ENCODE measurements around the gene SH3RF3. TPM values are rescaled to one million over a fixed set of nuclear protein-coding genes. Genes with fewer than 3 reads are reported as not detected.

Gene SH3RF3
- total RNA-seq, 1 donor from 2014 or later = 7.4 TPM

GRCh38 chr2:109401370-109401769 is 272.4 kb downstream of the SH3RF3 start:
- Histone ChIP-seq H3K4me1 (no peaks in the 10 kb centered on the region), H3K27ac (no peak overlapping the region), H3K36me3 (no peaks in the 10 kb centered on the region), H3K9me3 (no peaks in the 10 kb centered on the region), H3K4me3 (no peak overlapping the region), H3K27me3 (no peaks in the 10 kb centered on the region)
- TF ChIP-seq, protein P1, sequence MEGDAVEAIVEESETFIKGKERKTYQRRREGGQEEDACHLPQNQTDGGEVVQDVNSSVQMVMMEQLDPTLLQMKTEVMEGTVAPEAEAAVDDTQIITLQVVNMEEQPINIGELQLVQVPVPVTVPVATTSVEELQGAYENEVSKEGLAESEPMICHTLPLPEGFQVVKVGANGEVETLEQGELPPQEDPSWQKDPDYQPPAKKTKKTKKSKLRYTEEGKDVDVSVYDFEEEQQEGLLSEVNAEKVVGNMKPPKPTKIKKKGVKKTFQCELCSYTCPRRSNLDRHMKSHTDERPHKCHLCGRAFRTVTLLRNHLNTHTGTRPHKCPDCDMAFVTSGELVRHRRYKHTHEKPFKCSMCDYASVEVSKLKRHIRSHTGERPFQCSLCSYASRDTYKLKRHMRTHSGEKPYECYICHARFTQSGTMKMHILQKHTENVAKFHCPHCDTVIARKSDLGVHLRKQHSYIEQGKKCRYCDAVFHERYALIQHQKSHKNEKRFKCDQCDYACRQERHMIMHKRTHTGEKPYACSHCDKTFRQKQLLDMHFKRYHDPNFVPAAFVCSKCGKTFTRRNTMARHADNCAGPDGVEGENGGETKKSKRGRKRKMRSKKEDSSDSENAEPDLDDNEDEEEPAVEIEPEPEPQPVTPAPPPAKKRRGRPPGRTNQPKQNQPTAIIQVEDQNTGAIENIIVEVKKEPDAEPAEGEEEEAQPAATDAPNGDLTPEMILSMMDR (IDR thresholded peaks at IDR 0.05) = no peak
- ATAC-seq = no peak
- intact Hi-C loops (cut with DNase I) = no loop called here
- no peak for DNase-seq

DNA sequence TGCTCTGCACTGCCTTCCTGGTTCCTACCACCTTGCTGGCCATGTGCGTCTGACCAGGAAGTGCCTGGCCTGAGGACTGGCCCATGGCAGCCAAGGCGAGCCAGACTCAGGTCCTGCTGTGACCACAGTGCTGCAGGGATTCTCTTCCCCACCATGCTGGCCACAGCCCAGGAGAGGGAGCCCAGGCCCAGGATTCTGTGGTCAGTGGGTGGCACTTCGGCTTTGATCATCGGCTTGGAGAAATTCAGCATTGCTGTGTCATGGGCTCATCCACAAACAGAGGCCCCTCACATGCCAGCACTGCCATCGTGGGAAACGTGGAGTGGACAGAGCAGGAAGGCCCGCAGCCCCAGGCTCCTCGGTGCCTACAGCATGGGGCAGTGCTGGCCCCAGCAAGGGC is 273.2 kb downstream of the SH3RF3 start:
- Histone ChIP-seq H3K9me3 (no peaks in the 10 kb centered on the region), H3K36me3 (no peaks in the 10 kb centered on the region), H3K4me1 (no peaks in the 10 kb centered on the region), H3K4me3 (no peak overlapping the region), H3K27me3 (no peaks in the 10 kb centered on the region), H3K27ac (no peak overlapping the region)
- DNase-seq (no peak), ATAC-seq (no peak)
- intact Hi-C loops (cut with DNase I) = no loop called here
- TF ChIP-seq, protein P1 (IDR thresholded peaks at IDR 0.05) = no peak

- Histone ChIP-seq H3K27me3 (no peaks in the 10 kb centered on the region), H3K27ac (no peak overlapping the region), H3K4me3 (no peak overlapping the region), H3K9me3 (no peaks in the 10 kb centered on the region), H3K36me3 (no peaks in the 10 kb centered on the region), H3K4me1 (no peaks in the 10 kb centered on the region)
- intact Hi-C loops (cut with DNase I) = no loop called here
- ATAC-seq = no peak
- TF ChIP-seq, protein P1 (IDR thresholded peaks at IDR 0.05) = no peak
- no peak for DNase-seq
Measured at GRCh38 chr2:109402980-109403840, 274.2 kb downstream of the SH3RF3 start.

DNA sequence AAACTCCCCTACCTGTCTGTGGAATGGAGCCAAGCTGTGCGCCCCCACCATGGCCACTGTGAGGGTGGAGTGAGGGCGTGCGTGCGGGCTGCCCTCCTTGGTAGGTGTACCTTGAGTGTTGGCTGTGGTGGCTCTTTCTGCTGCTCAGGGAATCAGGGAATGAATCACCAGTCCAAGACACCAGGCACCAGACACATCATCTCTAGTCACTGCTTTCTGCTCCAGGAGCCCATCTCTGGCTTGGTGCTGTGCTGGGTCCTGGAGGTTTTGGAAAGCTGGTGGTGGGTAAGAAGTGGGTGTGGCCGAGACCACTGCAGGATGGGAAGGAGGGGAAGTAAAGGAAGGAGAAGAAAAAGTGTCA is 274.8 kb downstream of the SH3RF3 start:
- TF ChIP-seq, protein P1 (IDR thresholded peaks at IDR 0.05) = no peak
- no peak overlapping the region for H3K27ac ChIP-seq
- no peaks in the 10 kb centered on the region for H3K36me3 ChIP-seq
- H3K27me3 ChIP-seq = no peaks in the 10 kb centered on the region
- intact Hi-C loops (cut with DNase I) = no loop called here
- no peaks in the 10 kb centered on the region for H3K4me1 ChIP-seq
- no peak overlapping the region for H3K4me3 ChIP-seq
- DNase-seq (no peak), ATAC-seq (no peak)
- no peaks in the 10 kb centered on the region for H3K9me3 ChIP-seq

DNA sequence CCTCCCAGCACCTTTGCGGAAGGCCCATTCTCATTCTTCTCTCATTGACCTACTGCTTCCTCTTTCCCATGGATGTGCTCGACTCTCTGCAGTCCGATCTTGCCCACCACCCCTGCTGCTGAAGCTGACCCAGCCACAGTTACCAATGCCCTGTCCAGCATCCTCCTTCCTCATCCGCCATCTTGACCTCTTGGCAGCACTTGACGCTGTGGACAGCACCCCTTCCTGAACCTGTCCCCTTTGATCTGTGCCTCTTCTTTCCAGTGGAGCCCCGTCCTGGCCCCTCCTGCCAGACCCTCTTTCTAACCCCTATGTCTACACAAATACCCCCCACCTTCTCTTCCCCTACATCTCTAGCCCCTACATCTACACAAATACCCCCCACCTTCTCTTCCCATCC is 275.7 kb downstream of the SH3RF3 start:
- no peaks in the 10 kb centered on the region for H3K36me3 ChIP-seq
- no peak for ATAC-seq
- DNase-seq = no peak
- no peaks in the 10 kb centered on the region for H3K27me3 ChIP-seq
- H3K9me3 ChIP-seq = no peaks in the 10 kb centered on the region
- TF ChIP-seq, protein P1 (IDR thresholded peaks at IDR 0.05) = no peak
- no peak overlapping the region for H3K27ac ChIP-seq
- H3K4me3 ChIP-seq = no peak overlapping the region
- no peaks in the 10 kb centered on the region for H3K4me1 ChIP-seq
- intact Hi-C loops (cut with DNase I) = no loop called here
